Activated CD4-positive, alpha-beta T cell treated with anti-CD3 and anti-CD28 coated beads for 4 hours (primary cell): ENCODE measurements around the gene DDR1.

Source experiments
- DNase-seq, 2 donors: peaks; one replicate each; pipeline ENCODE4 v3.0.0-alpha.2; 2020

Gene DDR1

DNA sequence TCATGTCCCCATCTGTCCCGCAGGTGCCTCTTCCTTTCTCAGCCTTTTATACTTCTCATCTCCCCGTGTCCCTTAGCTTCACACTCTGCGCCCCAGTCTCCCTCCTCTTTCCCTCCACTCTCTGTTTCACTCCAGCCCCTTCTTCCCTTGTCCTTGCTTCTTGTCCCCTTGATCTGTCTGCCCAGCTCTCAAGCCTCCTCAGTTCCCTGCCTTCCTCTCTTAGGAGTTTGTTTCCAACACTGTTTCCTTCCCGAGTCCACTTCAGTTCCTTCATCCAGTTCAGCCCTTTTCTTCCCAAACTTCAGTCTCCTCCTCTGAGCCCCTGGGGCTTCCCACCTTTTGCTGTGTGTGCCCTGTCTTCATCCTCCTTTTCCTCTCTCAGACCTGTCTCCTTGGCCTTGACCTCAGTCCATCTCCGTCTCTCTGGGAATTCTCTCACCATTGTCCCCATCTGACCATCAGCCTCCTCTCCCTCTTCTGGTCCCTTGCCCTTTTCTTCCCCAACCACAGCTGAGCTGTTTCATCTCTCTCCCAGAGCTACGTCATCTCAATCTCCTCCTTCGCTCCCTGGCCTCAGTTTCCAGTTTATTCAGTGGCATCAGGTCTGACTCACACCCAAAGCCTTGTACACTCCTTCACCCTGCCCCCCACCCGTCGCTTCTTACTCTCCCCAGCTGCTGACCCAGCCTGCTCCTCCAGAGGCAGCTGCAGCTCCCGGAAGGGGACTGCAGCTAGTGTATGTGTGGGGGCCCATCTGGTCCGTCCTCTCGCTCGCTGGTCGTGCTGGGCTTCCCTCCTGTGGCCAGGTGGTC, 2.7 kb upstream of the DDR1 start:
- DNase-seq, result no peak

DNA sequence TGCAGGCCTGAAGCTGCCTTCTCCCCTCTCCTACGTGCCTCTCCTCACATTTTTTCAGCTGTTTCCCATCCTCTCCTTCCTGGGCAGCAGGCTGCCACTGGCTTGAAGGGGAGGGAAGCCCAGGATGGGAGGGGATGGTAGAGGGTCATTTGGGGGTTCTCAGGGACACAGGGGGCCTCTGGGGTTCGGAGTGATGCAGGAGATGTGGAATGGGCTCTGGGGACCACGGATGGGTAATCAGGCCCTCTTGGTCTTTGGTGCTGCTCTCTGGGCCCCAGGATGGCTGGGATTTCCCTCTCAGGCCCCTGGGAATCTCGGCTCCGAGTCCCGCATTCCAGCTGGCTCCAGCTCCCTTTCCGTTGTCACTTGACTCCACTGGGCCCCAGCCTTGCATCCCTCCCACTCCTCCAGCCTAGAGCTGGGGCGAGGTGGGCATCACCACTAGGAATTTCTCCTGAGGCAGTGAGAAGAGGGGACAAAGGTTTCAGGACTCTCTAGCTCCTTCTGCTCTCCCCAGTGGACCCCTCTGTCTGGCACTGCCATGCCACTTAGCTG, 2.0 kb upstream of the DDR1 start:
- DNase-seq, result no peak

DNA sequence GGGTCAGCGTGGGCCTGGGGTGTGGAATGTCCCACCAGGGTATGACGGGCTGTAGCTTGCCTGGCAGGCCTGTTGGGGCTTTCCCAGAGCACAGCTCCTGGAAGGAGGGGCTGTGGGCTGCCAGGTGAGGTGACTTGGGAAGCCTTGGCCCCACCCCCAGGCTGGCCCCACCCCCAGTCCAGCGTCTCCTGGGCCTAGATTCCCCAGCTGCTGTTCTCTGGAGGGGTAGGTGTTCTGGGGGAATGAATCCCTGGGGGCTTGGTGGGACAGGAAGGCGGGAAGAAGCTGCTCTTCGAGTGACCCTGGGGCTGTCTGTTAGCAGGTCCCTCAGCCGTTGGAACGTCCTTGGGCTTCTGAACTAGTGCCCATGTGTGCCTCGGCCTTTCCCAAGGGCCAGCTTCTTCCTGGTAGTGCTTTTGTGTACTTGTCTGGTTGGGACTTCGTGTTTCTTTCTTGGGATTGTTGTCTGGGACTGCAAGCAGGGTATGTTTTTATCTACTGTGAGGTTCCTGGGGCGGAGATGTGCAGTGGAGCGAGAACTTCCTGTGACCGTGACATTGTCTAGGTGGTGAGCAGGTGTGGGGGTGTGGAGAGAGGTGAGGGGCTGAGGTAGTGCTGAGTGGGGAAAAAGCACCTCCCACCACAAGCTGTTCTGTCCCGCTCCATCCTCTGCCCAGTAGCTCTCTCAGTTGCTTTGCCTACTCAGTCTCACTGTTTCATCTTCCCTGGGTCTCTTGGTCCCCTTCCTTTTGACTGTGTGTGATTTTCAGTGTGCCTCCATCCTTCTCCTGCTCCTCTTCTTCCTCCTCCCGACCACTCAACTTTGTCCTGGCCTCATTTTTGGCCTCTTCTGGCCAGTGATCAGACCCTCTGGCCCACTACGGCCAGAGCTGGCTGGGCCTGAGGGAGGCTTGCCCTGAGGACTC, 1.3 kb upstream of the DDR1 start:
- peak in 1 of 2 donors; percentile 23 for DNase-seq

DNA sequence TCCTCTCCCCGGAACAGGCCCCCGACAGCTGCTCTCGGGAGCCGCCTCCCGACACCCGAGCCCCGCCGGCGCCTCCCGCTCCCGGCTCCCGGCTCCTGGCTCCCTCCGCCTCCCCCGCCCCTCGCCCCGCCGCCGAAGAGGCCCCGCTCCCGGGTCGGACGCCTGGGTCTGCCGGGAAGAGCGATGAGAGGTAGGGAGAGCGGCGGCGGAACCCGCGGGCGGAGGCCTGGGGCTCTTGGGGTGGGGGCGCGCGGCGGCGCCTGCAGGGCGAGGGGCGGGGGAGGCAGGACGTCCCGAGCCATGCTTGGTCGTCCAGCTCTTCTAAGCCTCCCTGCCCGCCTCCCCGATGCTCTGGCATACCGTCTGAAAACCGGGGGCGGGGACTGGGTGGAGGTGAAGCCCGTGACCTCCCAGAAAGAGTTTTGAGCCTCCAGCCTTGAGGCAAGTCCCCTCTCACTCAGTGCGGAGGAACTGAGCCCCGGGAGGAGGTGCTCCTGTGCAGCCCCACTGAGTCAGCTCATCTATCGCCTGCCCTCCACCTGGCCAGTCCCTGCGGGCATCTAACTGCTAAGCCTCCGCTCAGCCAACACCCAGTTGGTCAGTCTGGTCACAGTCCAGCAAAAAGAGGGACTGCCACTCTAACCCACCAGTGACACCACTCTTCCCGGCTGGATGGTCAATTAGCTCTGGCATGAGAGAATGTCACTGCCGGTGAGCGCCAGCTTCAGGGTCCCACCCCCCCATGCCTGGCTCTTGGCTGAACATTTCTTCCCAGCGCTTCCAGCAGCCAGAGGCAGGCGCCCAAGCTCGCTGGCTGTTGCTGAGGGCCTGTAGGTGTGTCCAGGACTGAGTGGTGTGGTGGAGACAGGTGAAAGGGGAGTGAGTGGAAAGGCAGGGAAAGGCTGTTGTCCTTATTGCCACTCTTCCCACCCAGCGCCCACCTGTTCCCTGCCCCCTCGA, 482 bp downstream of the DDR1 start:
- peak; percentile 36 to 51 for DNase-seq

DNA sequence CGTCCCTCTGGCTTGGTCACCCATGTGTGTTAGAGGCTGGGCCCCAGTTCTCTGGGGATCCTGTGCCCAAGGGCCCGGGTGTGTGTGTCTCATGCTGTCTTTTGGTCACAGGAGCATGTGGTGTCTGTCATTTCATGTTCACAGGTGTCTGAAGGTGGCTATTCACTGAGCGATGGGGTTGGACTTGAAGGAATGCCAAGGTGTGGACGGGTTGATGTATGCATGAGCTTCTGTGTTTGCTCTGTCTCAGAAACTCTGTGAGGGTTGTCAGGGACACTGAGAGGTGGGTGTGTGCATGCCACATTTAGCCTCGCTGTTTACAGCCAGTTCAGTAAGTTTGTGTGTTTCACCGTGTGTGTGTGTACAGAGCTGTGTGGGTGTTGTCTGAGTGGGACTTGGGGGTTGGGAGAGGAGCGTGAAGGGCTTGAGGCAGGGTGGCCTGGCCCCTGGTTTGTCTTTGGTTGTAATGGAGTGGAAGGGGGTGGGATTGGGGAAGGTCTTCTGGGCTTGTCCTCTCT, 1.2 kb downstream of the DDR1 start:
- DNase-seq, result peak in 1 of 2 donors; percentile 12

DNA sequence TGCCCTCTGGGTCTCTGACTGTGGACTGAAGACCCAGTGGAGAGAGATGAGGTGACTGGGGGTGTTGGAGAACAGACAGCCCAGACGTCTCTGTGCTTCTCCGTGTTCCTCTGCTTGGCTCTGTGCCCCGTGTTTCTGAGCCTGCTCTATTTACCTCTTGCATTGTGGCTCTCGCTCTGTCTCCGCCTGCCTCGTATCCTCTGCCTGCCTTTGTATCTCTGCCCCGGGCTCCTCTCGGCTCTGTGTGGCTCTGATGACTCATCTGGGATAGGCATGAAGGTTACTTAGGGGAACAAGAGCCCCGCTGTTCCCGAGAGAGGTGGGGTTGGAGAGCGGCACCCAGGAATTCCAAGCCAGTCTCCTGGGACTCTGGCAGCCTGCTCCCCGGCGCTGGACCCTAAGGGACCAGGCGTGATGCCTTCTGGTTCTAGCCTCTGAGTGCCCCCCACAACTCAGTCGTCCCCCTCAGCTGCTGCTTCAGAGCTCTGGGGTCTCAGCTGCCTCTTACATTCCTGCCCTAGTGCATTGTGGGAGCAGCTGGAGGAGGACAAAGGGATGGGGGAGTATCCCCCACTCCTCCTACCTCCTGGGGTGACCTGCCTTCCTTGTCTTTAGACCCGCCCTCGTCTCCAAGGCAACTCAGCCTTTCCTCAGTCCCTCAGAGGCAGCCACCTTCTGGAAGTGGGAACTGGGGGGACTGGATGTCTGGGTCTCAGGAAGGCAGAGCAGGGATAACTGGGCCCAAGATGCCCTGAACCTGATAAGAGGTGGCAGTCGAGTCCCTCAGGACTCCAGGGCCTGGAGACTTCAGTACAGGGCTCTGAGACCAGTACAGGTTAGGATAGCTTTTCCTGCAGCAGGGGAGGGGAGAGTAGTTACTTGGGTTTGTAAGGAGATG, 1.9 kb downstream of the DDR1 start:
- peak; percentile 25 to 28 for DNase-seq

DNA sequence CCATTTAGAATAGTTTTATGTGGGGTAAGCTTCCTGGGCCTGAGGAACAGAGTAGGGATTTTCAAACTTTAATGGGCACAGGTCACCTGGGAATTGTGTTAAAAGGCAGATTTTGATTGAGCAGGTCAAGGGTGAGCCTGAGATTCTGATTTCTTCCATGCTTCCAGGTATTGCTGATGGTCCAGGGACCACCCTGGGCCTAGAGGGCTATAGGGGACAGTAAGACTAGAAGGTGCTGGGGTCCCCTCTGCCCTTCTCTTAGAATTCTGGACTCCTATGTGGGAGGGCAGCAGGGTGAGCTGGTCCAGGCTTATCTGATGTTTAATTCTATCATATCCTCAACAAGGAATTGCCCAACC, 2.6 kb downstream of the DDR1 start:
- DNase-seq, result no peak

DNA sequence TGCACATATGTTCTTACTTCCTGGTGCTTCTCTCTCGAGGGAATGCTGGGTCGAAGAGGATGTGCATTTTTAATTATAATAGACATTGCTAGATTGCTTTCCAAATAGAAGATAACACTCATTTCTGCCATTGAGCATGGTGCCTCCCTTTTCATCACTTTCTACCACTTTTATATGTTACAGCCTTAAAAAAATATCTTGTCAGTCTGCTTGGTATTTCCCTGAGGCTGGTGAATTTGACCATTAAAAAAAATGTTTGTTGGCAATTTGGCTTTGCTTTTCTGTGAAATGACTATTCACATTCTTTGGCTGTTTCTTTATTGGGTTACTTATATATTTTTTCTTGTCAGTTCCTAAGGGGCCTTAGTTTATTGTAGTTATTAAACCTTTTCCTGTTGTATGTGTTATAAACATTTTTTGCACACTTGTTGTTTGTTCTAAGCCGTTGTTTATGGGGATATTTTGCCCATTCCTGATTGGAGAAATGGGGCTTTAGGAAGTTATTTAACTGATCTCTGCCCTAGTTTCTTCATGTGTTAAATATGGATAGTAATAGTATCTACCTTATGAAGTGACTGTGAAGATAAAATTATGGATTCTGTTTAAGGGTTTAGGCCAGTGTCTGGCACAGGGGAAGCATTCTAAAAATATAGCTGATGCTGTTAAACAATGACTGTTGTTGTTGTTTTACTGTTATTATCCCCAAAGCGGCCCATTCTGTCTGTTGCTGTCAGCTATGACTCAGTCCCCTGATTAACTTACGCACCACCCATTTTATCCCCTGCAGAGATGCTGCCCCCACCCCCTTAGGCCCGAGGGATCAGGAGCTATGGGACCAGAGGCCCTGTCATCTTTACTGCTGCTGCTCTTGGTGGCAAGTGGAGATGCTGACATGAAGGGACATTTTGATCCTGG, 3.8 kb downstream of the DDR1 start:
- no peak for DNase-seq

DNA sequence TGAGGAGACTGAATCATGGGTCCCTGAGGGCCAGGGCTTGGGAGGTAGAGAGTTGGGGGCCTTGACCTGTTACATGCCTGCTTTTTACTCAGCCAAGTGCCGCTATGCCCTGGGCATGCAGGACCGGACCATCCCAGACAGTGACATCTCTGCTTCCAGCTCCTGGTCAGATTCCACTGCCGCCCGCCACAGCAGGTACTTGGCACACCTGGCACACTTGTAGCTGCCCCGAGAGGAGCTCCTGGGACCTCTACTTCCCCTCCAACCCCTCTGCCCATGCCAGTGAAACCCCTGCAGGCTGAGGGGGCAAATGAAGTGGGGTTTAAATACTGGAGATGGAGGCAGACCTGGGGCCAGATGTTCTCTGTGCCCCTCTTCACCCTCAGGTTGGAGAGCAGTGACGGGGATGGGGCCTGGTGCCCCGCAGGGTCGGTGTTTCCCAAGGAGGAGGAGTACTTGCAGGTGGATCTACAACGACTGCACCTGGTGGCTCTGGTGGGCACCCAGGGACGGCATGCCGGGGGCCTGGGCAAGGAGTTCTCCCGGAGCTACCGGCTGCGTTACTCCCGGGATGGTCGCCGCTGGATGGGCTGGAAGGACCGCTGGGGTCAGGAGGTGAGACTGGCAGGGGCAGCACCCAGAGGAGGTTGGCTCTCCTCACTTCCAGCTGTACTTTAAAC, 4.6 kb downstream of the DDR1 start:
- DNase-seq, result no peak

DNA sequence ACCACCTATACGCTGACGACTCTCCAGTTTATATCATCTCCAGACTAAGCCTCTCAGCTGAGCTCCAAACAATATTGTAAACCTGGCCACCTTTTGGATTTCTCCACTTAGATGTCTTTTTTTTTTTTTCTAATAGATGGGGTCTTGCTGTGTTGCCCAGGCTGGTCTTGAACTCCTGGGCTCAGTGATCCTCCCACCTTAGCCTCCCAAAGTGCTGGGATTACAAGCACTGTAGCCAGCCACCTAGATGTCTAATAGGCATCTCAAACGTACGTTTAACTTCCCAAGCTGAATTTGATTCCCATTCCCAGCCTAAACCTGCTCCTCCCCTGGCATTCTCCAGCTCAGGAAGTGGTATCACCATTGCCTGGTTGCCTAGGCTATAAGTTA, 5.2 kb downstream of the DDR1 start:
- no peak for DNase-seq

DNA sequence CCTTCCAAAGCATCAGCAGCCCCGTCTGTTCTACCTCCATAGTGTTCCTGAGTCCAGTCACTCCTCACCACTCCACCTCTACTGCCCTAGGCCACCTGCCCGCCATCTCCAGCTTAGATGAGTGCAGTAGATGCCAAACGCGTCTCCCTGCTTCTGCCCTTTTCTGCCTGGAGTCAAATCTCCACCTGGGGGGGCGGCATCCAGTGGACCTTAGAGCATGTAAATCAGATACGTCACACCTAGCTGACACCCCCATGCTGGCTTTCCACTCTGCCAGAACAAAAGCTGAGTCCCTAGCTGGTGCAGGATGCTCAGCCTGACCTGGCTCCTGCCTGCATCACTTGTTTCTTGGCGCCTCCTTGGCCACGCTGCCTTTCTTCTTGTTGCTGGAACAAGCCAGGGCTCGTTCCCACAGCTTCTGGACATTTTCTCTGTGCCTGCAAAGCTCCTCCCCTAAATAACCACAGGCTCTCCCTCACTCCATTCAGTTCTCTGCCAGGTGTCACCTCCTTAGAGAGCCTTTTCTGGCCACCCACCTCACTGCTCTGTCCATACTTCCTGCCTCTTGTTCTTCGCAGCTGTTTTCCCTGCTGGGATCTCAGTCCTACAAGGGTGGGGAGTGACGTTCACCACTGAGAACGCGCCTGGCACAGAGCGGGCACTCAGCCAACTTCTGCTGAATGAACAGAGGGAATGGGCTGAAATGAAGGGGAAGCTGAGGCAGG, 5.8 kb downstream of the DDR1 start:
- DNase-seq, result no peak

DNA sequence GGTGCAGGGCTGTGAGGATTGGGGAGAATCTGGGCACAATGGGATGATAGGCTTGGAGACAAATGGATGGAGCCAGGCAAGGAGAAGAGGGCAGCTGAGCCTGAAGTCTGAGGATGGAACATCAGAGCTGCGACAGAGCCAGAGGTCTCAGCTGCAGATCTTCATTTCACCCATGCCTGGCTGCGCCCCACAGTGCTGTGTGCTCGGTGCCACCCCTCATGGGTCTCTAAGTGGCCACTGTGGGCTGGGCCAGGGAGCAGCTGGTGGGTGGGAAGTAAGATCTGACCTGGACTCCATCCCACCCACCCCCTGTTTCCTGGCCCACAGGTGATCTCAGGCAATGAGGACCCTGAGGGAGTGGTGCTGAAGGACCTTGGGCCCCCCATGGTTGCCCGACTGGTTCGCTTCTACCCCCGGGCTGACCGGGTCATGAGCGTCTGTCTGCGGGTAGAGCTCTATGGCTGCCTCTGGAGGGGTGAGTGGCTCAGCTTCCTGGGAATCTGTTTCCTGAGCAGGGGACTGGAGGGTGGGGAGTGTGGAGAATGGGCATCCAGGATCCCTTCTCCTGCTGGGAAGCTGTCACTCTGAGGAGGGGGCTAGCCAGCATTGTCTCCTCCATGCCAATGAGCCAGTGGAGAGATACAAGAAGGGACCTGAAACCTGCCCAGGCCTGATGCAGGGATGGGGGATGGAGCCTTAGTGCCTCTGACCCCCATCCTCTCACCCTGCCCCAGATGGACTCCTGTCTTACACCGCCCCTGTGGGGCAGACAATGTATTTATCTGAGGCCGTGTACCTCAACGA, 6.5 kb downstream of the DDR1 start:
- DNase-seq, result no peak

DNA sequence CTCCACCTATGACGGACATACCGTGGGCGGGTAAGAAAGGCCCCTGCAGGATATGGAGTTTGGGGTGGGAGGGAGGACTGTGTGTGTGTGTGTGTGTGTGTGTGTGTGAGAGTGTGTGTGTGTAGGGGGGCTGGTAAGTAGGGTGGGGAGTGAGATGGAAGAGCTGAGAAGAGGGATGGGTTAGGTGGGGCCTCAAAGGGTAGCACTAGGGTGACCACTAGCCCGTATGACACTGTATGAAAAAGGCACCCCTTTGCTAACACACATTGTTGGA, 7.1 kb downstream of the DDR1 start:
- DNase-seq, result no peak

DNA sequence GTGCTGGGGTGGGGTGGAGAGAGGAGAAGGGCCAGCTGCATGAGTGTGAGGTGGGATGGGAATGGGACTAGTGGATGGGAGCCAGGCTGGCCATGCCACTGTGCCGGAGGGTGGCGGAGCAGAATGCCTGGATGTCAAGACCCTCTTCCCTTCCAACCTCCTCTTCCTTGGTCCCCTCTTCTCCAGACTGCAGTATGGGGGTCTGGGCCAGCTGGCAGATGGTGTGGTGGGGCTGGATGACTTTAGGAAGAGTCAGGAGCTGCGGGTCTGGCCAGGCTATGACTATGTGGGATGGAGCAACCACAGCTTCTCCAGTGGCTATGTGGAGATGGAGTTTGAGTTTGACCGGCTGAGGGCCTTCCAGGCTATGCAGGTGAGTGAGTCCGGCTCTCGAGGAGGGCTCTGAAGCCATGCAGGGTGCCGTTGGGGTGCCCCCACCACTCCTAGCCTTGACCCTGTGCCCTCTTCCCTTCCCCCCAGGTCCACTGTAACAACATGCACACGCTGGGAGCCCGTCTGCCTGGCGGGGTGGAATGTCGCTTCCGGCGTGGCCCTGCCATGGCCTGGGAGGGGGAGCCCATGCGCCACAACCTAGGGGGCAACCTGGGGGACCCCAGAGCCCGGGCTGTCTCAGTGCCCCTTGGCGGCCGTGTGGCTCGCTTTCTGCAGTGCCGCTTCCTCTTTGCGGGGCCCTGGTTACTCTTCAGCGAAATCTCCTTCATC, 7.7 kb downstream of the DDR1 start:
- no peak for DNase-seq

DNA sequence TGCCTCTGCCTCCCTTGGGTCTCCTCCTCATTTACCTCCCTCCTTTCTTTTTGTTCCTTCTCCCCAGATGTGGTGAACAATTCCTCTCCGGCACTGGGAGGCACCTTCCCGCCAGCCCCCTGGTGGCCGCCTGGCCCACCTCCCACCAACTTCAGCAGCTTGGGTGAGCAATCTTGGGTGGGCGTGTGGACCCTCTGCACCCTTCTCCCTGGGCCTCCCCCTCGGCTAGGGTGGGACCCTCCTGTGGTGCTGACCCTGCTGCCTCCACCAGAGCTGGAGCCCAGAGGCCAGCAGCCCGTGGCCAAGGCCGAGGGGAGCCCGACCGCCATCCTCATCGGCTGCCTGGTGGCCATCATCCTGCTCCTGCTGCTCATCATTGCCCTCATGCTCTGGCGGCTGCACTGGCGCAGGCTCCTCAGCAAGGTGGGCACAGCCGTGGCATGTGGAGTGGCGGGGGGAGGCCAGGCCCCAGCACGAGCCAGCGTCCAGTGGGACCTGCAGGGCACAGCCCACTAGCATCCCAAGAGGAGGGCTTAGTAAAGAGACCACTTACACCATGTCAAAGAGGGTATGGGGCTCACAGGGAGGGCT, 8.8 kb downstream of the DDR1 start:
- no peak for DNase-seq

DNA sequence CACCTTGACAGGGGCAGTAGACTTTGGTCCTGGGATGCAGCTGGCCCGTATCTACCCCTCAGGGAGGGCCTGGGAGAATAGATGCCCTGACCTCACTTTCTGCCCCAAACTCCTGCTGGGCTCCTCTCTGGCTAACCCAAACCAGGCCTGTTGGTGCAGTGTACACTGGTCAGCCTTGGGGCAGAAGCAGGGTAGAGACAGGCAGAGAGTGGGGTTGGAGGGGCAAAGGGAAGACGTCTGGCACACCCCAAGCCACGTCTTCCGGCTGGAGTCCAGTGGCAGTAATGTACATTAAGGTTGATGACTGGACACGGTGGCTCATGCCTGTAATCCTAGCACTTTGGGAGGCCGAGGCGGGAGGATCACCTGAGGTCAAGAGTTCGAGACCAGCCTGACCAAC, 9.3 kb downstream of the DDR1 start:
- DNase-seq, result no peak

DNA sequence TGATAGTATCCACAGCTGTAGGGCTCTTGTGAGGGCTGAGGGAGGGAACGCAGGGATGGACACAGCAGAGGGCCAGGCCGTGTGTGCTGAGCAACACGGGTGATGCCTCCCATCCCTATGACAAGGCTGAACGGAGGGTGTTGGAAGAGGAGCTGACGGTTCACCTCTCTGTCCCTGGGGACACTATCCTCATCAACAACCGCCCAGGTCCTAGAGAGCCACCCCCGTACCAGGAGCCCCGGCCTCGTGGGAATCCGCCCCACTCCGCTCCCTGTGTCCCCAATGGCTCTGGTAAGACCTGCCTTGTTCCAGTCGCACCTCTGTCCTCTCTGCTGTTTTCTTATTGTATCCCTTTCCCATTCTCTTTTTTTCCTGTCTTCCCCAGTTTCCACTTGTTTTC, 10.1 kb downstream of the DDR1 start:
- no peak for DNase-seq
